ENCODE data around the gene RHOBTB3.

Gene RHOBTB3

DNA sequence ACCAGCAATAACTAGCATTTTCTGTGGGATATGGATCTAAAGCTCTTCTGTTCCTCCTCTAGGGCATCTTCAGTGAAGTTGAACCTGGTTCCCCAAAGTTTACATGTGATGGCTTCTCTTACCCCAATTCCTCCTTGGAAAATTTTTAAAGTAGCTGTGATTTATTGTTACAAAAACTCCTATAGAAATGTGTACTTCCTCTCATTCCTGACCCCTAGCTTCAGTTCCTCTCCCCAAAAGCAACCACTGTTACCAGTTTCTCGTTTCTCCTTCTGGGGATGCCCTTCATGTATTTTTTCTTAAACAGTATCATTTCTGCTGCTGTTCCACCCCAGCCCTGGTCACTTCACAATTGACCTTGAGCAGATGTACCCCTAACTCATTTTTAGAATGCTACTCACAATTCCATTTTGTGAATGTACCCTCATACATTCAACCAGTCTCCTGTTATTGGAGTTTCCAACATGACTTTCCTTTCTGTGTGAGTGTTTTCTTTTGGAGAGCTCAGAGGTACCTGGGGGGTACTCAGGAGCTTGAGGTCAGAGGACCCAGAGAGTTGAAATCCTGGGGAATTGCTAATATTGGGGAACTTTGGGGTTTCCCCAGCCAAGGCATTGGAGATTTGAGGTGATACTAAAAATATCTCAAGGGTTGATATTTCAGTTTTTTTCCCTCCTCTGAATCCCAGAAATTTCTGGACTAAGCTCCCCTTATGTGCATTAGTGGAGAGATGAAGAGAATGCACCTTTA, 110.0 kb downstream of the RHOBTB3 start:
- no peak for DNase-seq (ENCODE audit: low read depth, low spot score)

DNA sequence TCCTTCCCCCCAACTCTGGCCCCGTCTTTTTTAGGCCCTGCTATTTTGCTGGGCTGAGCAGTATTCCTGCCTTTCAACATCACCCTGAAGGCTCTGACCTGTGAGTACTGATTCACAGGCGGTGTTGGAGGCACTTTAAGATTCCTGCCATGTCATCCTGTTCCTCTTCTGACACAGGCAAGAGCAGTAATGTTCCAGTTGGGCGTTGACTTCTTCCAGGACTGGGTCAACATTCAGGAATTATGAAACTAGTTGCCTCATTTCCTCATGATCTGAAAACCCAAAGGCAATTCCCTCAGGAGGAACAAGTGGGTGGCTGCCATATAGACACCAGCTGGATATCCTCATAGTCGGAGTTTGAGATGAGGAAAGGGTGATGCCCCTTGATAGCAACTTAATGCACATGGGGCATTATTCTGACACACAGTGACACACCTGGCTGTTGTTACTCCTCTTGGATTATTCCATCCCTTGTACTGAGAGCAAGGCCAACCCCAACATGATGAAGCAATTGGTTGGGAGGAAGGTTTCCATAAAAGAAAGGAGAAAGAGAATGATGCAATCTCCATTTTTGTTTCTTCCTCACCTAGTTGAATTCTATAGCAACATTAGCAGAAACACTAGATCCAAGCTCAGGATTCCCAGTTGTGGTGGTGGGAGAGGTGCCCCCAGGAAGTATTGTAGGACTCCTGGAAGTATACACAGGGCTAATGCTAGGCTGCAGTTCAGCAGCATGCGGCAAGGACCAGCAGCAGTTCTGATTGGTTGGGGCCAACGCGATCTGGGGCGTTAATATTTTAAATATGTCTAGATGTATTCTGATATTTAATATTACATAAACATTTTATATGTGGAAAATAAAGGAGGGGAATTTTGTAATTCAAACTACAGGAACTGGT, 111.0 kb downstream of the RHOBTB3 start:
- DNase-seq (ENCODE audit: low read depth, low spot score) = no peak

DNA sequence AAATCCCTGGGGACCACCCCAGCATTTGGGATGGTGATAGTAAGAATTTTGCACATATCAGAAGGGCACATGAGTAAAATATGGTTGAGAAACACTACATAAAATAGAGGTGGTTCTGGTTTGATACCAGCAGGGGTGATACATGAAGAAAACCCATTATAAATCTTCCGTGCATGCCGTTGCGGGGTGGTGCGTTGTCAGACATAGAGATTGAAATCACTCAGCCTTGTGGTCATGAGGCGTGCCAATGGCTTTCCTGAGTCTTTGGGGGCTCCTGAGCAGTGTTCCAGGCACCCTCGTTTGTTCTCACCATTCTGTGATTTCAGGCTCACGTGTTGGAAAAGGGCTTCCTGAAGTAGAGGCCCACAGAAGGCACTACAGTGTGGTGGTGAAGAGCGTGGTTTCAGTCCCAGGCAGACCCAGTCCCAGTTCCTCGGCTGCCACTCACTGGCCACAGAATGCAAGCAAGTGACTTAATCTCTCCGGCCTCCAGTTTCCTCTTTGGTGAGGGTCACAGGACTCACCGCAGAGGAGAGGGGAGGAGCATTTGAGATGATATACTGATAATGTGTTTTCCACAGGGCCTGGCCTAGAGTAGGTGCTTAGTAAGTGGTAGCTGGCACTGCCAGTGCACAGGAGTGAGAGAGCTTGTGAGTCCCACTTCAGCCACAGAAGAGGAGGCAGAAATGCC, 111.9 kb downstream of the RHOBTB3 start:
- no peak for DNase-seq (ENCODE audit: low read depth, low spot score)

DNA sequence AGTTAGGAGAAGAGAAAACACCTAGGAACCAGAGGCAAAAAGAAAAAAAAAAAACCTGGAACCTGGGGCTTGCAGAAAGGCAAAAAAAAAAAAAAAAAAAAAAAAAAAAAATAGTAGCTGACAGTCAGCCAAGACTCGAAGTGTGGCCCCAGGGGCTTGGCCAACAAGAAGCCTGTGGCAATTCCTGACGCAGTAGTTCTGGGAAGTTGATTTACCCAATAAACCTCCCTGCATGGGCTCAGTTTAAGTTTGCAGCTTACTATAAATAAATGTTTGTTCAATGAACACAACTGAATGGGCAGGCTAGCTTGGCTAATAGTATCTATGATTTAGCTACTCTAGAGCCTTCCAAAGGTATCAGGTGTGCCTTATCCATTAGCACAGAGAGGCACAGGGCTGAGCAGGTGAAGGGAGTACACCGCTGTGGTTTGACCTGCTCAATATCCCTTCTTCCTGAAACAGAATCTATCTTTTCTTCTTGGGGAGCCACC, 112.6 kb downstream of the RHOBTB3 start:
- no peak for DNase-seq (ENCODE audit: low read depth, low spot score)

DNA sequence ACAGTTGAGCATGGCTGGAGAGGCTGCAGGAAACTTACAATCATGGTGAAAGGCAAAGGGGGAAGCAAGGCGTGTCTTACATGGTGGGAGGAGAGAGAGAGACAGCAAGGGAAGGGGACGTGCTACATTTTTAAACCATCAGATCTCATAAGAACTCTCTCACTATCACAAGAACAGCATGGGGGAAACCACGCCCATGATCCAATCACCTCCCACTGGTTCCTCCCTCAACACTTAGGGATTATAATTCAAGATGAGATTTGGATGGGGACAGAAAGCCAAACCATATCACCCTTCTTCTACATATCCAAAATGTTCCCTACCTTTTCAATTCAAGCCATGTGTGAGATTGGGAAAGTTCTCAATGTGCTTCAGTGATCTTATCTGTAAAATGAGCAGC, 114.3 kb downstream of the RHOBTB3 start:
- DNase-seq (ENCODE audit: low read depth, low spot score) = no peak
